ENCODE data around the gene TAPBP.

The TAPBP gene

GRCh38 chr6:33249732-33250630 lies 63.9 kb downstream of the TAPBP start:
- DNase-seq, result peak in 3 of 56 donors; percentile 0 to 23 (median 2)

Data from amygdala (tissue), 56 donors.